Prostate gland (tissue), 2 donors: ENCODE data around the gene RAB36.

ENCODE experiments used
- POLR2A ChIP-seq: fragments of 450-650 bp; IDR thresholded peaks from one replicate; pipeline ENCODE4 v1.6.1; 2016; ENCODE audit warnings: antibody characterized with exemption, mild to moderate bottlenecking
- POLR2AphosphoS5 ChIP-seq: sonication (generic); formaldehyde crosslinking; IDR thresholded peaks from one replicate; pipeline ENCODE4 v1.6.1; 2017; ENCODE audit warnings: antibody characterized with exemption
- TF ChIP-seq, protein P1 (sequence below), 4 experiments: fragments of 200-600 bp in 2 of 4; fragments of 450-650 bp in 2 of 4; sonication (generic) in 2 of 4; IDR thresholded peaks; 1 replicate in 3 of 4; 2 replicates in 1 of 4; pipeline ENCODE4 v1.5.1; 2016 to 2019; ENCODE audit warnings: antibody characterized with exemption in 4 of 4, mild to moderate bottlenecking in 2 of 4, moderate library complexity in 2 of 4

DNA sequence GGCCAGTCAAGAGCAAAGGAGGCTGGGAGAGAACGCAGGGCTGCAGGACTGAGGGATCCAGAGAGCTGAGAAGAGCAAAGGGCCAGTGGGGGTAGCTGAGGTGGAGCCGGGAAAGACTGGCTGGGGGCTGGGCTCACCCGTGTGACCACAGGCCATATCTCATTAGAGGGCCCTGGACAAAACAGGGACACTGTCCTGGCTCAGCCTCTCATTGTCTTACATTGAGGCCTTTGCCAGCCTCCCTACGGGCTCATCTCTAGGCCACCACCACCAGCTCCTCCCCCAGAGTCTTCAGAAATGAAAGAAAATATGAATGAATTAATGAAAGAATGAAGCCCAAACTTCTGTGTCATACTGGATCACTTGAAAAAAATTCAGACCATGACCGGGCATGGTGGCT is 9.2 kb downstream of the RAB36 start:
- TF ChIP-seq POLR2A (no peak), POLR2AphosphoS5 (no peak)
- TF ChIP-seq, protein P1, sequence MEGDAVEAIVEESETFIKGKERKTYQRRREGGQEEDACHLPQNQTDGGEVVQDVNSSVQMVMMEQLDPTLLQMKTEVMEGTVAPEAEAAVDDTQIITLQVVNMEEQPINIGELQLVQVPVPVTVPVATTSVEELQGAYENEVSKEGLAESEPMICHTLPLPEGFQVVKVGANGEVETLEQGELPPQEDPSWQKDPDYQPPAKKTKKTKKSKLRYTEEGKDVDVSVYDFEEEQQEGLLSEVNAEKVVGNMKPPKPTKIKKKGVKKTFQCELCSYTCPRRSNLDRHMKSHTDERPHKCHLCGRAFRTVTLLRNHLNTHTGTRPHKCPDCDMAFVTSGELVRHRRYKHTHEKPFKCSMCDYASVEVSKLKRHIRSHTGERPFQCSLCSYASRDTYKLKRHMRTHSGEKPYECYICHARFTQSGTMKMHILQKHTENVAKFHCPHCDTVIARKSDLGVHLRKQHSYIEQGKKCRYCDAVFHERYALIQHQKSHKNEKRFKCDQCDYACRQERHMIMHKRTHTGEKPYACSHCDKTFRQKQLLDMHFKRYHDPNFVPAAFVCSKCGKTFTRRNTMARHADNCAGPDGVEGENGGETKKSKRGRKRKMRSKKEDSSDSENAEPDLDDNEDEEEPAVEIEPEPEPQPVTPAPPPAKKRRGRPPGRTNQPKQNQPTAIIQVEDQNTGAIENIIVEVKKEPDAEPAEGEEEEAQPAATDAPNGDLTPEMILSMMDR (IDR thresholded peaks at IDR 0.05), result no peak
